HEK293 (cell line): ENCODE measurements around the gene PARP8.

Experiments
- FEZF1 ChIP-seq: fragments of 450-650 bp; formaldehyde crosslinking; IDR thresholded peaks from 2 replicates; pipeline ENCODE4 v1.5.1; 2016; ENCODE audit warnings: missing biosample characterization, missing genetic modification characterization
- HOXA7 ChIP-seq: sonication (generic); formaldehyde crosslinking; IDR thresholded peaks from 2 replicates; pipeline ENCODE4 v1.8.1; 2022; ENCODE audit warnings: missing genetic modification reagents, borderline replicate concordance
- ZBTB17 ChIP-seq: fragments of 450-650 bp; formaldehyde crosslinking; IDR thresholded peaks from 2 replicates; pipeline ENCODE4 v1.5.1; 2016; ENCODE audit warnings: missing biosample characterization, missing genetic modification characterization
- ZNF114 ChIP-seq: fragments of 450-650 bp; formaldehyde crosslinking; IDR thresholded peaks from 2 replicates; pipeline ENCODE4 v1.5.0; 2017; ENCODE audit warnings: missing biosample characterization, missing genetic modification characterization
- ZNF121 ChIP-seq: fragments of 450-650 bp; formaldehyde crosslinking; IDR thresholded peaks from 2 replicates; pipeline ENCODE4 v1.5.1; 2016; ENCODE audit warnings: missing biosample characterization, missing genetic modification characterization
- ZNF560 ChIP-seq: fragments of 450-650 bp; formaldehyde crosslinking; IDR thresholded peaks from 2 replicates; pipeline ENCODE4 v1.5.1; 2017; ENCODE audit warnings: missing biosample characterization, missing genetic modification characterization, borderline replicate concordance
- ZNF785 ChIP-seq: fragments of 450-650 bp; formaldehyde crosslinking; IDR thresholded peaks from 2 replicates; pipeline ENCODE4 v1.5.1; 2016; ENCODE audit warnings: missing biosample characterization, missing genetic modification characterization
- TF ChIP-seq, protein P1 (sequence below): fragments of 450-650 bp; formaldehyde crosslinking; IDR thresholded peaks from 2 replicates; pipeline ENCODE4 v1.5.1; 2016; ENCODE audit warnings: missing biosample characterization, missing genetic modification characterization, low read depth
- TF ChIP-seq, protein P2 (sequence below): fragments of 450-650 bp; formaldehyde crosslinking; IDR thresholded peaks from 2 replicates; pipeline ENCODE4 v1.5.1; 2017; ENCODE audit warnings: missing biosample characterization, missing genetic modification characterization
- TF ChIP-seq, protein P3 (sequence below): fragments of 450-650 bp; formaldehyde crosslinking; IDR thresholded peaks from 2 replicates; pipeline ENCODE4 v1.5.1; 2016; ENCODE audit warnings: missing biosample characterization, missing genetic modification characterization

DNA sequence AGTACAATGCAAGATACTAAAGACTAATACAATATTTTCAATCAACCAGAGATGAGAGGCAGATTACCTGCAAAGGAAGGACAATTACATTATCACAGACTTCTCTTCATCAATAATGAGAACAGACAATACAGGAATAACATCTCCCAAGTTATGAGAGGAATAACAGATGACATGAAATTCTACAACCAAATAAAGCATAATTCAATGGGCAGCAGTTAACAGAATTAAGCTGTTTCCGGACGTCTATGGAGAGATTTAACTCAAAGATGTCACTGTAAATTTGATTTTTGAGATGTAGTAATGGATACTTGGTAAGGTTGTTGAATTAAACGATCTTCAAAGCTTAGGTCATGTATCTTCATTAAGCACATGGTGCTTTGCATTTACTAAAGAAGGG lies 19.8 kb upstream of the PARP8 start:
- TF ChIP-seq, protein P1, sequence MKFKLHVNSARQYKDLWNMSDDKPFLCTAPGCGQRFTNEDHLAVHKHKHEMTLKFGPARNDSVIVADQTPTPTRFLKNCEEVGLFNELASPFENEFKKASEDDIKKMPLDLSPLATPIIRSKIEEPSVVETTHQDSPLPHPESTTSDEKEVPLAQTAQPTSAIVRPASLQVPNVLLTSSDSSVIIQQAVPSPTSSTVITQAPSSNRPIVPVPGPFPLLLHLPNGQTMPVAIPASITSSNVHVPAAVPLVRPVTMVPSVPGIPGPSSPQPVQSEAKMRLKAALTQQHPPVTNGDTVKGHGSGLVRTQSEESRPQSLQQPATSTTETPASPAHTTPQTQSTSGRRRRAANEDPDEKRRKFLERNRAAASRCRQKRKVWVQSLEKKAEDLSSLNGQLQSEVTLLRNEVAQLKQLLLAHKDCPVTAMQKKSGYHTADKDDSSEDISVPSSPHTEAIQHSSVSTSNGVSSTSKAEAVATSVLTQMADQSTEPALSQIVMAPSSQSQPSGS (tag by site-specific recombination), result no peak
- TF ChIP-seq, protein P2, sequence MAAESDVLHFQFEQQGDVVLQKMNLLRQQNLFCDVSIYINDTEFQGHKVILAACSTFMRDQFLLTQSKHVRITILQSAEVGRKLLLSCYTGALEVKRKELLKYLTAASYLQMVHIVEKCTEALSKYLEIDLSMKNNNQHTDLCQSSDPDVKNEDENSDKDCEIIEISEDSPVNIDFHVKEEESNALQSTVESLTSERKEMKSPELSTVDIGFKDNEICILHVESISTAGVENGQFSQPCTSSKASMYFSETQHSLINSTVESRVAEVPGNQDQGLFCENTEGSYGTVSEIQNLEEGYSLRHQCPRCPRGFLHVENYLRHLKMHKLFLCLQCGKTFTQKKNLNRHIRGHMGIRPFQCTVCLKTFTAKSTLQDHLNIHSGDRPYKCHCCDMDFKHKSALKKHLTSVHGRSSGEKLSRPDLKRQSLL, result no peak
- TF ChIP-seq ZNF785 (tag by site-specific recombination) (no peak), HOXA7 (CRISPR knock-in tag) (no peak), FEZF1 (tag by site-specific recombination) (no peak), ZNF121 (tag by site-specific recombination) (no peak), ZNF560 (tag by site-specific recombination) (no peak), ZNF114 (tag by site-specific recombination) (no peak), ZBTB17 (tag by site-specific recombination) (no peak)
- TF ChIP-seq, protein P3, sequence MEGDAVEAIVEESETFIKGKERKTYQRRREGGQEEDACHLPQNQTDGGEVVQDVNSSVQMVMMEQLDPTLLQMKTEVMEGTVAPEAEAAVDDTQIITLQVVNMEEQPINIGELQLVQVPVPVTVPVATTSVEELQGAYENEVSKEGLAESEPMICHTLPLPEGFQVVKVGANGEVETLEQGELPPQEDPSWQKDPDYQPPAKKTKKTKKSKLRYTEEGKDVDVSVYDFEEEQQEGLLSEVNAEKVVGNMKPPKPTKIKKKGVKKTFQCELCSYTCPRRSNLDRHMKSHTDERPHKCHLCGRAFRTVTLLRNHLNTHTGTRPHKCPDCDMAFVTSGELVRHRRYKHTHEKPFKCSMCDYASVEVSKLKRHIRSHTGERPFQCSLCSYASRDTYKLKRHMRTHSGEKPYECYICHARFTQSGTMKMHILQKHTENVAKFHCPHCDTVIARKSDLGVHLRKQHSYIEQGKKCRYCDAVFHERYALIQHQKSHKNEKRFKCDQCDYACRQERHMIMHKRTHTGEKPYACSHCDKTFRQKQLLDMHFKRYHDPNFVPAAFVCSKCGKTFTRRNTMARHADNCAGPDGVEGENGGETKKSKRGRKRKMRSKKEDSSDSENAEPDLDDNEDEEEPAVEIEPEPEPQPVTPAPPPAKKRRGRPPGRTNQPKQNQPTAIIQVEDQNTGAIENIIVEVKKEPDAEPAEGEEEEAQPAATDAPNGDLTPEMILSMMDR (tag by site-specific recombination), result no peak
